ENCODE data around the gene CELA1. TPM values are rescaled to one million over a fixed set of nuclear protein-coding genes. Genes with fewer than 3 reads are reported as not detected.

Gene CELA1
- total RNA-seq, 2 donors from 2014 or later: 0.26 TPM; not detected in 1

- peaks cover 56% of the 10 kb centered on the region for H3K4me1 Mint-ChIP-seq (ENCODE audit: low read depth)
- peak; percentile 44 to 58 for ATAC-seq (replicated peaks in 1 of 2)
- H3K4me3 Mint-ChIP-seq: no peak overlapping the region
- H3K9me3 Mint-ChIP-seq: no peaks in the 10 kb centered on the region
- no peak overlapping the region for H3K27ac Mint-ChIP-seq
- peaks cover 0 to 12% of the 10 kb centered on the region in 2 donors for H3K36me3 Mint-ChIP-seq (ENCODE audit: insufficient read depth in 2 of 2)
- DNase-seq: no peak
- no peaks in the 10 kb centered on the region for H3K27me3 Mint-ChIP-seq (ENCODE audit: low read depth)
These were observed 36.9 kb upstream of the CELA1 start for GRCh38 chr12:51383269-51383905.

- Mint-ChIP-seq H3K27ac (no peak overlapping the region), H3K9me3 (no peaks in the 10 kb centered on the region), H3K4me1 (ENCODE audit: low read depth) (peaks cover 45% of the 10 kb centered on the region), H3K36me3 (ENCODE audit: insufficient read depth in 2 of 2) (peaks cover 0 to 19% of the 10 kb centered on the region in 2 donors), H3K27me3 (ENCODE audit: low read depth) (no peaks in the 10 kb centered on the region), H3K4me3 (no peak overlapping the region)
- DNase-seq: no peak
- no peak for ATAC-seq (replicated peaks in 1 of 2)
These were observed 35.7 kb upstream of the CELA1 start for GRCh38 chr12:51382173-51382572.

- ATAC-seq (replicated peaks in 1 of 2): no peak
- Mint-ChIP-seq H3K27me3 (ENCODE audit: low read depth) (no peaks in the 10 kb centered on the region), H3K4me1 (ENCODE audit: low read depth) (peaks cover 40% of the 10 kb centered on the region), H3K9me3 (no peaks in the 10 kb centered on the region), H3K4me3 (no peak overlapping the region), H3K27ac (peak overlapping the region; percentile 27), H3K36me3 (ENCODE audit: insufficient read depth in 2 of 2) (peaks cover 0 to 19% of the 10 kb centered on the region in 2 donors)
- DNase-seq: no peak
These were observed 35.0 kb upstream of the CELA1 start for GRCh38 chr12:51381226-51382079.

- no peak overlapping the region for H3K4me3 Mint-ChIP-seq
- no peak overlapping the region for H3K27ac Mint-ChIP-seq
- ATAC-seq (replicated peaks in 1 of 2): no peak
- no peaks in the 10 kb centered on the region for H3K9me3 Mint-ChIP-seq
- peaks cover 43% of the 10 kb centered on the region for H3K4me1 Mint-ChIP-seq (ENCODE audit: low read depth)
- no peak for DNase-seq
- H3K27me3 Mint-ChIP-seq (ENCODE audit: low read depth): no peaks in the 10 kb centered on the region
- peaks cover 5 to 25% of the 10 kb centered on the region in 2 donors for H3K36me3 Mint-ChIP-seq (ENCODE audit: insufficient read depth in 2 of 2)
These were observed 33.1 kb upstream of the CELA1 start for GRCh38 chr12:51379571-51379970.

- H3K36me3 Mint-ChIP-seq (ENCODE audit: insufficient read depth in 2 of 2): peaks cover 5 to 25% of the 10 kb centered on the region in 2 donors
- DNase-seq: no peak
These were observed 32.3 kb upstream of the CELA1 start for GRCh38 chr12:51378749-51379148.

GRCh38 chr12:51377099-51377984 lies 30.9 kb upstream of the CELA1 start:
- peaks cover 9 to 21% of the 10 kb centered on the region in 2 donors for H3K36me3 Mint-ChIP-seq (ENCODE audit: insufficient read depth in 2 of 2)
- no peak overlapping the region for H3K4me3 Mint-ChIP-seq
- DNase-seq: no peak
- no peaks in the 10 kb centered on the region for H3K9me3 Mint-ChIP-seq
- ATAC-seq (replicated peaks in 1 of 2): no peak
- H3K27ac Mint-ChIP-seq: no peak overlapping the region
- peaks cover 32% of the 10 kb centered on the region for H3K4me1 Mint-ChIP-seq (ENCODE audit: low read depth)
- H3K27me3 Mint-ChIP-seq (ENCODE audit: low read depth): no peaks in the 10 kb centered on the region

More at GRCh38 chr12:51378749-51379148, 32.3 kb upstream of the CELA1 start:
- Mint-ChIP-seq H3K4me3 (no peak overlapping the region), H3K4me1 (ENCODE audit: low read depth) (peaks cover 37% of the 10 kb centered on the region), H3K27ac (no peak overlapping the region), H3K9me3 (no peaks in the 10 kb centered on the region), H3K27me3 (ENCODE audit: low read depth) (no peaks in the 10 kb centered on the region)
- no peak for ATAC-seq (replicated peaks in 1 of 2)

- no peak overlapping the region for H3K27ac Mint-ChIP-seq
- ATAC-seq (replicated peaks in 1 of 2) (no peak), DNase-seq (no peak)
- no peak overlapping the region for H3K4me3 Mint-ChIP-seq
- no peaks in the 10 kb centered on the region for H3K9me3 Mint-ChIP-seq
- H3K4me1 Mint-ChIP-seq (ENCODE audit: low read depth): peaks cover 44% of the 10 kb centered on the region
- H3K27me3 Mint-ChIP-seq (ENCODE audit: low read depth): no peaks in the 10 kb centered on the region
- peaks cover 9 to 17% of the 10 kb centered on the region in 2 donors for H3K36me3 Mint-ChIP-seq (ENCODE audit: insufficient read depth in 2 of 2)
These were observed 28.4 kb upstream of the CELA1 start for GRCh38 chr12:51374856-51375255.

GRCh38 chr12:51374361-51374760 lies 27.9 kb upstream of the CELA1 start:
- Mint-ChIP-seq H3K27me3 (ENCODE audit: low read depth) (no peaks in the 10 kb centered on the region), H3K4me3 (no peak overlapping the region), H3K27ac (no peak overlapping the region), H3K4me1 (ENCODE audit: low read depth) (peaks cover 49% of the 10 kb centered on the region), H3K36me3 (ENCODE audit: insufficient read depth in 2 of 2) (peaks cover 9 to 15% of the 10 kb centered on the region in 2 donors), H3K9me3 (no peaks in the 10 kb centered on the region)
- DNase-seq (no peak), ATAC-seq (replicated peaks in 1 of 2) (no peak)

- Mint-ChIP-seq H3K27me3 (ENCODE audit: low read depth) (no peaks in the 10 kb centered on the region), H3K4me1 (ENCODE audit: low read depth) (peaks cover 52% of the 10 kb centered on the region), H3K27ac (no peak overlapping the region), H3K4me3 (no peak overlapping the region), H3K36me3 (ENCODE audit: insufficient read depth in 2 of 2) (peaks cover 9 to 15% of the 10 kb centered on the region in 2 donors), H3K9me3 (no peaks in the 10 kb centered on the region)
- DNase-seq: no peak
- ATAC-seq (replicated peaks in 1 of 2): no peak
These were observed 26.7 kb upstream of the CELA1 start for GRCh38 chr12:51373187-51373586.

GRCh38 chr12:51372021-51372420 lies 25.5 kb upstream of the CELA1 start:
- Mint-ChIP-seq H3K4me3 (no peak overlapping the region), H3K9me3 (no peaks in the 10 kb centered on the region), H3K27ac (no peak overlapping the region), H3K27me3 (ENCODE audit: low read depth) (no peaks in the 10 kb centered on the region), H3K4me1 (ENCODE audit: low read depth) (peaks cover 61% of the 10 kb centered on the region), H3K36me3 (ENCODE audit: insufficient read depth in 2 of 2) (peaks cover 9% of the 10 kb centered on the region in 2 donors)
- no peak for ATAC-seq (replicated peaks in 1 of 2)
- no peak for DNase-seq

- no peak overlapping the region for H3K27ac Mint-ChIP-seq
- H3K4me1 Mint-ChIP-seq (ENCODE audit: low read depth): peaks cover 62% of the 10 kb centered on the region
- peak overlapping the region; percentile 41 to 55 for H3K4me3 Mint-ChIP-seq
- DNase-seq: no peak
- H3K36me3 Mint-ChIP-seq (ENCODE audit: insufficient read depth in 2 of 2): peaks cover 9% of the 10 kb centered on the region in 2 donors
- ATAC-seq (replicated peaks in 1 of 2): no peak
- H3K9me3 Mint-ChIP-seq: no peaks in the 10 kb centered on the region
- H3K27me3 Mint-ChIP-seq (ENCODE audit: low read depth): no peaks in the 10 kb centered on the region
These were observed 24.9 kb upstream of the CELA1 start for GRCh38 chr12:51371295-51371953.

- Mint-ChIP-seq H3K27ac (no peak overlapping the region), H3K4me1 (ENCODE audit: low read depth) (peaks cover 67% of the 10 kb centered on the region)
These were observed 24.2 kb upstream of the CELA1 start for GRCh38 chr12:51370667-51371066.

More at GRCh38 chr12:51370667-51371066, 24.2 kb upstream of the CELA1 start:
- DNase-seq (no peak), ATAC-seq (replicated peaks in 1 of 2) (no peak)
- Mint-ChIP-seq H3K27me3 (ENCODE audit: low read depth) (no peaks in the 10 kb centered on the region), H3K36me3 (ENCODE audit: insufficient read depth in 2 of 2) (peaks cover 9% of the 10 kb centered on the region in 2 donors), H3K4me3 (no peak overlapping the region), H3K9me3 (no peaks in the 10 kb centered on the region)
